H1 (cell line): ENCODE results near the gene LPIN2. TPM values are rescaled to one million over a fixed set of nuclear protein-coding genes. Genes with fewer than 3 reads are reported as not detected.

ENCODE experiments used
- BRCA1 ChIP-seq: IDR thresholded peaks from 2 replicates; pipeline ENCODE4 v1.6.1; 2012; ENCODE audit warnings: low read depth, low read length, improper control_type of control experiment
- CBX5 ChIP-seq: fragments of 300-800, 300-1000 bp; sonication (generic); IDR thresholded peaks from 2 replicates; pipeline ENCODE4 v1.7.1; 2016; ENCODE audit warnings: antibody characterized with exemption, low read length, low read depth
- KDM5A ChIP-seq: fragments of 200-600 bp; IDR thresholded peaks from 2 replicates; pipeline ENCODE4 v1.7.1; 2012; ENCODE audit warnings: mild to moderate bottlenecking, low read length, inconsistent platforms, mixed read lengths
- polyA plus RNA-seq, 7 experiments: library from polyadenylated mRNA; depleted of rRNA in 3 of 7; stranded (reverse) in 5 of 7; unstranded in 2 of 7; fragments of >200 nt in 5 of 7; fragments of 200-250 nt in 2 of 7; gene quantifications; 1 replicate in 5 of 7; 2 replicates in 1 of 7; 4 replicates in 1 of 7; pipeline versions ENCODE4 v1.2.1 to v1.2.3, GENCODE V29; 2011 to 2013; ENCODE audit warnings: missing spikeins in 2 of 7, mixed read lengths in 2 of 7
- total RNA-seq: library from RNA; stranded (reverse); fragmentation: NEBNext Ultra II Directional; extraction: Animal tissue kit (Norgen Biotek cat#: 25700); gene quantifications from 2 replicates; pipeline ENCODE4 v1.2.1, GENCODE V29; 2021
- TF ChIP-seq, protein P1 (sequence below): fragments of 300-600 bp; sonication (generic); IDR thresholded peaks from 2 replicates; pipeline ENCODE4 v1.7.1; 2012; ENCODE audit warnings: low read length, moderate library complexity, mild to moderate bottlenecking, inconsistent platforms; ENCODE audit not compliant: insufficient replicate concordance

Gene LPIN2
- total and polyA plus RNA-seq, 2 of the 8 experiments (the other 6 are each of a cell fraction or from before 2014, with no cell fraction given): 7.4 to 14.2 TPM

DNA sequence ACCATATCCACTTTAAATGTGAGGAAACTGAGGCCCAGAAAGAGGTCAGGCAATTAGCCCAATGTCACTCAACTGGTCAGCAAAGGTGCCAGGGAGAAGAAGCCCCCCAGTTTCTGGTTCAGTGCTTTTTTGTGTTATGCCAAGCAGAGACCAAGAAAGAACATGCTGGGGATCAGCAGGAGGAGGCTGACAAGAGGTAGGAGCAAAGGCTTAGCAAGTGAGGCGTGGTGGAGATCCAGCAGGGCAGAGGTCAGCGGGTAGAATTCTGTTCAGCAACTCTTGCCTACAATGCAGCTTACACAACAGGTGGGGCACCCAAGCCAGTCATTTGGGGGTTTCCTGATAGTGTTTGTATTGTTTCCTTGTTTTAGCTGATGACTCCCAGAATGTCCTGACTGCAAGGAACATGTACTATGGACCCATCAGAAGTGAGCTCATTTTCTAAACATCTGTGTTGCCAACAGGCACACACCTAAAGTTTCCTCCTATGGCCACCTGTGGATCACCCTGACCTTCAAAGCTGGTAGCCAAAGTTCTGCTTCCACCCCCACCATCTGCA, 28.2 kb downstream of the LPIN2 start (continued):
- TF ChIP-seq, protein P1, sequence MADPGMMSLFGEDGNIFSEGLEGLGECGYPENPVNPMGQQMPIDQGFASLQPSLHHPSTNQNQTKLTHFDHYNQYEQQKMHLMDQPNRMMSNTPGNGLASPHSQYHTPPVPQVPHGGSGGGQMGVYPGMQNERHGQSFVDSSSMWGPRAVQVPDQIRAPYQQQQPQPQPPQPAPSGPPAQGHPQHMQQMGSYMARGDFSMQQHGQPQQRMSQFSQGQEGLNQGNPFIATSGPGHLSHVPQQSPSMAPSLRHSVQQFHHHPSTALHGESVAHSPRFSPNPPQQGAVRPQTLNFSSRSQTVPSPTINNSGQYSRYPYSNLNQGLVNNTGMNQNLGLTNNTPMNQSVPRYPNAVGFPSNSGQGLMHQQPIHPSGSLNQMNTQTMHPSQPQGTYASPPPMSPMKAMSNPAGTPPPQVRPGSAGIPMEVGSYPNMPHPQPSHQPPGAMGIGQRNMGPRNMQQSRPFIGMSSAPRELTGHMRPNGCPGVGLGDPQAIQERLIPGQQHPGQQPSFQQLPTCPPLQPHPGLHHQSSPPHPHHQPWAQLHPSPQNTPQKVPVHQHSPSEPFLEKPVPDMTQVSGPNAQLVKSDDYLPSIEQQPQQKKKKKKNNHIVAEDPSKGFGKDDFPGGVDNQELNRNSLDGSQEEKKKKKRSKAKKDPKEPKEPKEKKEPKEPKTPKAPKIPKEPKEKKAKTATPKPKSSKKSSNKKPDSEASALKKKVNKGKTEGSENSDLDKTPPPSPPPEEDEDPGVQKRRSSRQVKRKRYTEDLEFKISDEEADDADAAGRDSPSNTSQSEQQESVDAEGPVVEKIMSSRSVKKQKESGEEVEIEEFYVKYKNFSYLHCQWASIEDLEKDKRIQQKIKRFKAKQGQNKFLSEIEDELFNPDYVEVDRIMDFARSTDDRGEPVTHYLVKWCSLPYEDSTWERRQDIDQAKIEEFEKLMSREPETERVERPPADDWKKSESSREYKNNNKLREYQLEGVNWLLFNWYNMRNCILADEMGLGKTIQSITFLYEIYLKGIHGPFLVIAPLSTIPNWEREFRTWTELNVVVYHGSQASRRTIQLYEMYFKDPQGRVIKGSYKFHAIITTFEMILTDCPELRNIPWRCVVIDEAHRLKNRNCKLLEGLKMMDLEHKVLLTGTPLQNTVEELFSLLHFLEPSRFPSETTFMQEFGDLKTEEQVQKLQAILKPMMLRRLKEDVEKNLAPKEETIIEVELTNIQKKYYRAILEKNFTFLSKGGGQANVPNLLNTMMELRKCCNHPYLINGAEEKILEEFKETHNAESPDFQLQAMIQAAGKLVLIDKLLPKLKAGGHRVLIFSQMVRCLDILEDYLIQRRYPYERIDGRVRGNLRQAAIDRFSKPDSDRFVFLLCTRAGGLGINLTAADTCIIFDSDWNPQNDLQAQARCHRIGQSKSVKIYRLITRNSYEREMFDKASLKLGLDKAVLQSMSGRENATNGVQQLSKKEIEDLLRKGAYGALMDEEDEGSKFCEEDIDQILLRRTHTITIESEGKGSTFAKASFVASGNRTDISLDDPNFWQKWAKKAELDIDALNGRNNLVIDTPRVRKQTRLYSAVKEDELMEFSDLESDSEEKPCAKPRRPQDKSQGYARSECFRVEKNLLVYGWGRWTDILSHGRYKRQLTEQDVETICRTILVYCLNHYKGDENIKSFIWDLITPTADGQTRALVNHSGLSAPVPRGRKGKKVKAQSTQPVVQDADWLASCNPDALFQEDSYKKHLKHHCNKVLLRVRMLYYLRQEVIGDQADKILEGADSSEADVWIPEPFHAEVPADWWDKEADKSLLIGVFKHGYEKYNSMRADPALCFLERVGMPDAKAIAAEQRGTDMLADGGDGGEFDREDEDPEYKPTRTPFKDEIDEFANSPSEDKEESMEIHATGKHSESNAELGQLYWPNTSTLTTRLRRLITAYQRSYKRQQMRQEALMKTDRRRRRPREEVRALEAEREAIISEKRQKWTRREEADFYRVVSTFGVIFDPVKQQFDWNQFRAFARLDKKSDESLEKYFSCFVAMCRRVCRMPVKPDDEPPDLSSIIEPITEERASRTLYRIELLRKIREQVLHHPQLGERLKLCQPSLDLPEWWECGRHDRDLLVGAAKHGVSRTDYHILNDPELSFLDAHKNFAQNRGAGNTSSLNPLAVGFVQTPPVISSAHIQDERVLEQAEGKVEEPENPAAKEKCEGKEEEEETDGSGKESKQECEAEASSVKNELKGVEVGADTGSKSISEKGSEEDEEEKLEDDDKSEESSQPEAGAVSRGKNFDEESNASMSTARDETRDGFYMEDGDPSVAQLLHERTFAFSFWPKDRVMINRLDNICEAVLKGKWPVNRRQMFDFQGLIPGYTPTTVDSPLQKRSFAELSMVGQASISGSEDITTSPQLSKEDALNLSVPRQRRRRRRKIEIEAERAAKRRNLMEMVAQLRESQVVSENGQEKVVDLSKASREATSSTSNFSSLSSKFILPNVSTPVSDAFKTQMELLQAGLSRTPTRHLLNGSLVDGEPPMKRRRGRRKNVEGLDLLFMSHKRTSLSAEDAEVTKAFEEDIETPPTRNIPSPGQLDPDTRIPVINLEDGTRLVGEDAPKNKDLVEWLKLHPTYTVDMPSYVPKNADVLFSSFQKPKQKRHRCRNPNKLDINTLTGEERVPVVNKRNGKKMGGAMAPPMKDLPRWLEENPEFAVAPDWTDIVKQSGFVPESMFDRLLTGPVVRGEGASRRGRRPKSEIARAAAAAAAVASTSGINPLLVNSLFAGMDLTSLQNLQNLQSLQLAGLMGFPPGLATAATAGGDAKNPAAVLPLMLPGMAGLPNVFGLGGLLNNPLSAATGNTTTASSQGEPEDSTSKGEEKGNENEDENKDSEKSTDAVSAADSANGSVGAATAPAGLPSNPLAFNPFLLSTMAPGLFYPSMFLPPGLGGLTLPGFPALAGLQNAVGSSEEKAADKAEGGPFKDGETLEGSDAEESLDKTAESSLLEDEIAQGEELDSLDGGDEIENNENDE: no peak
- TF ChIP-seq CBX5: no peak
- no peak for TF ChIP-seq KDM5A
- TF ChIP-seq BRCA1: no peak
- TF ChIP-seq, all 59 proteins: peak for 0
